ENCODE data around the gene GAS5.
"Not testable (repeated sequence)": the region's sequence is repeated elsewhere in the genome, so short reads cannot be mapped to it uniquely, and the experiment has no call there.

DNA sequence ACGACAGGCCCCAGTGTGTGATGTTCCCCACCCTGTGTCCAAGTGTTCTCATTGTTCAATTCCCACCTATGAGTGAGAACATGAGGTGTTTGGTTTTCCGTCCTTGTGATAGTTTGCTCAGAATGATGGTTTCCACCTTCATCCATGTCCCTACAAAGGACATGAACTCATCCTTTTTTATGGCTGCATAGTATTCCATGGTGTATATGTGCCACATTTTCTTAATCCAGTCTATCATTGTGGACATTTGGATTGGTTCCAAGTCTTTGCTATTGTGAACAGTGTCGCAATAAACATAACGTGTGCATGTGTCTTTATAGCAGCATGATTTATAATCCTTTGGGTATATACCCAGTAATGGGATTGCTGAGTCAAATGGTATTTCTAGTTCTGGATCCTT is 13.3 kb upstream of the GAS5 start:
- TF ChIP-seq, protein P1, sequence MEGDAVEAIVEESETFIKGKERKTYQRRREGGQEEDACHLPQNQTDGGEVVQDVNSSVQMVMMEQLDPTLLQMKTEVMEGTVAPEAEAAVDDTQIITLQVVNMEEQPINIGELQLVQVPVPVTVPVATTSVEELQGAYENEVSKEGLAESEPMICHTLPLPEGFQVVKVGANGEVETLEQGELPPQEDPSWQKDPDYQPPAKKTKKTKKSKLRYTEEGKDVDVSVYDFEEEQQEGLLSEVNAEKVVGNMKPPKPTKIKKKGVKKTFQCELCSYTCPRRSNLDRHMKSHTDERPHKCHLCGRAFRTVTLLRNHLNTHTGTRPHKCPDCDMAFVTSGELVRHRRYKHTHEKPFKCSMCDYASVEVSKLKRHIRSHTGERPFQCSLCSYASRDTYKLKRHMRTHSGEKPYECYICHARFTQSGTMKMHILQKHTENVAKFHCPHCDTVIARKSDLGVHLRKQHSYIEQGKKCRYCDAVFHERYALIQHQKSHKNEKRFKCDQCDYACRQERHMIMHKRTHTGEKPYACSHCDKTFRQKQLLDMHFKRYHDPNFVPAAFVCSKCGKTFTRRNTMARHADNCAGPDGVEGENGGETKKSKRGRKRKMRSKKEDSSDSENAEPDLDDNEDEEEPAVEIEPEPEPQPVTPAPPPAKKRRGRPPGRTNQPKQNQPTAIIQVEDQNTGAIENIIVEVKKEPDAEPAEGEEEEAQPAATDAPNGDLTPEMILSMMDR (IDR thresholded peaks at IDR 0.05 in 2 of 3, conservative IDR thresholded peaks at IDR 0.05 in 1 of 3; ENCODE audit: insufficient read depth in 2 of 3, low read depth in 1 of 3, low read length in 3 of 3): not testable (repeated sequence)
- TF ChIP-seq CBX2 (IDR thresholded peaks at IDR 0.05; ENCODE audit: insufficient read depth, low read length, poor library complexity, severe bottlenecking); SMC3 (conservative IDR thresholded peaks at IDR 0.05; ENCODE audit: insufficient read depth, low read depth, low read length); PHTF2 (CRISPR knock-in tag; IDR thresholded peaks at IDR 0.05); CBX5 (IDR thresholded peaks at IDR 0.05; ENCODE audit: borderline replicate concordance, low read depth); MYC (IDR thresholded peaks at IDR 0.05; ENCODE audit: low read depth, low read length); MYC (CRISPR knock-in tag; IDR thresholded peaks at IDR 0.05; ENCODE audit: borderline replicate concordance, low read depth); ZZZ3 (IDR thresholded peaks at IDR 0.05); RFX5 (IDR thresholded peaks at IDR 0.05; ENCODE audit: low read depth, low read length); POLR2A (conservative IDR thresholded peaks at IDR 0.05); KLF16 (IDR thresholded peaks at IDR 0.05); SREBF1 (IDR thresholded peaks at IDR 0.05; ENCODE audit: borderline replicate concordance, low read depth, low read length): not testable (repeated sequence)
- TF ChIP-seq, protein P2, sequence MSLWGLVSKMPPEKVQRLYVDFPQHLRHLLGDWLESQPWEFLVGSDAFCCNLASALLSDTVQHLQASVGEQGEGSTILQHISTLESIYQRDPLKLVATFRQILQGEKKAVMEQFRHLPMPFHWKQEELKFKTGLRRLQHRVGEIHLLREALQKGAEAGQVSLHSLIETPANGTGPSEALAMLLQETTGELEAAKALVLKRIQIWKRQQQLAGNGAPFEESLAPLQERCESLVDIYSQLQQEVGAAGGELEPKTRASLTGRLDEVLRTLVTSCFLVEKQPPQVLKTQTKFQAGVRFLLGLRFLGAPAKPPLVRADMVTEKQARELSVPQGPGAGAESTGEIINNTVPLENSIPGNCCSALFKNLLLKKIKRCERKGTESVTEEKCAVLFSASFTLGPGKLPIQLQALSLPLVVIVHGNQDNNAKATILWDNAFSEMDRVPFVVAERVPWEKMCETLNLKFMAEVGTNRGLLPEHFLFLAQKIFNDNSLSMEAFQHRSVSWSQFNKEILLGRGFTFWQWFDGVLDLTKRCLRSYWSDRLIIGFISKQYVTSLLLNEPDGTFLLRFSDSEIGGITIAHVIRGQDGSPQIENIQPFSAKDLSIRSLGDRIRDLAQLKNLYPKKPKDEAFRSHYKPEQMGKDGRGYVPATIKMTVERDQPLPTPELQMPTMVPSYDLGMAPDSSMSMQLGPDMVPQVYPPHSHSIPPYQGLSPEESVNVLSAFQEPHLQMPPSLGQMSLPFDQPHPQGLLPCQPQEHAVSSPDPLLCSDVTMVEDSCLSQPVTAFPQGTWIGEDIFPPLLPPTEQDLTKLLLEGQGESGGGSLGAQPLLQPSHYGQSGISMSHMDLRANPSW (CRISPR knock-in tag; IDR thresholded peaks at IDR 0.05): not testable (repeated sequence)
